HepG2 (cell line): Measurements from ENCODE around the gene NRIP2. TPM values are rescaled to one million over a fixed set of nuclear protein-coding genes. Genes with fewer than 3 reads are reported as not detected.

Experiments used
- ATAC-seq: fragments of 200-7000 bp; cut with Tn5 transposase; 3 replicates; pipeline ENCODE4 v1.9.1; 2020; ENCODE audit warnings: mild to moderate bottlenecking, moderate library complexity
- BruUV-seq: library from RNA; stranded (reverse); fragments of 400-500 nt; replicated peaks from 2 replicates; lab custom pipeline; 2021; lab: Mats Ljungman, UMichigan
- CTCF ChIA-PET: fragments of 300-600 bp; formaldehyde crosslinking; extraction: SDS; loops from one replicate; lab custom pipeline; 2021; ENCODE audit warnings: low total read pairs, inconsistent platforms, low intra/inter-chr PET ratio; lab: Yijun Ruan, JAX
- POLR2A ChIA-PET: fragments of 350-600 bp; sonication (Branson Sonifier 250); formaldehyde crosslinking; loops from one replicate; lab custom pipeline; 2020; ENCODE audit warnings: antibody characterized with exemption, inconsistent platforms; lab: Yijun Ruan, JAX
- DNase-seq: peaks from one replicate; pipeline ENCODE4 v3.0.0-alpha.2; 2015; ENCODE audit warnings: low spot score
- FAIRE-seq: peaks from 3 replicates; lab custom pipeline; 2011; peaks lifted over from hg19 to GRCh38; lab: Jason Lieb, UNC
- H2AFZ ChIP-seq: one replicate; pipeline ENCODE4 v1.6.1; 2011; ENCODE audit warnings: low read length, inconsistent platforms
- H3K27ac ChIP-seq: fragments of 300-600 bp; 3 replicates; pipeline ENCODE4 v1.8.0; 2011; ENCODE audit warnings: mixed run types, mild to moderate bottlenecking, mixed read lengths, low read length, inconsistent platforms; ENCODE audit not compliant: insufficient read depth; ENCODE audit errors: extremely low read length
- H3K27me3 ChIP-seq, 2 experiments: fragments of 200-600 bp in 1 of 2; 2 replicates in 1 of 2; 3 replicates in 1 of 2; pipeline versions ENCODE4 v1.6.0 to v1.8.0; 2011; ENCODE audit warnings: low read length in 2 of 2, mild to moderate bottlenecking in 2 of 2, moderate library complexity in 2 of 2, inconsistent platforms in 1 of 2; ENCODE audit not compliant: insufficient read depth in 2 of 2, control insufficient read depth in 1 of 2
- H3K36me3 ChIP-seq, 2 experiments: fragments of 200-600 bp in 1 of 2; replicated peaks in 1 of 2; 2 replicates in 1 of 2; 3 replicates in 1 of 2; pipeline versions ENCODE4 v1.5.1 to v1.8.0; 2011; ENCODE audit warnings: low read length in 2 of 2, inconsistent platforms in 1 of 2; ENCODE audit not compliant: insufficient read depth in 2 of 2, control insufficient read depth in 1 of 2
- H3K4me1 ChIP-seq: 2 replicates; pipeline ENCODE4 v1.5.1; 2012; ENCODE audit warnings: low read length, inconsistent platforms; ENCODE audit not compliant: insufficient read depth
- H3K4me2 ChIP-seq: 2 replicates; pipeline ENCODE4 v1.6.0; 2011; ENCODE audit warnings: low read depth, low read length, inconsistent platforms
- H3K4me3 ChIP-seq, 3 experiments: fragments of 200-600 bp in 1 of 3; sonication (generic), shearing (Covaris generic) in 1 of 3; replicated peaks in 1 of 3; 2 replicates each; pipeline ENCODE4 v1.5.1; 2011 to 2016; ENCODE audit warnings: low read length in 3 of 3, inconsistent platforms in 2 of 3, low read depth in 2 of 3, mild to moderate bottlenecking in 2 of 3, control low read depth in 1 of 3, mixed read lengths in 1 of 3; ENCODE audit not compliant: insufficient read depth in 1 of 3
- H3K79me2 ChIP-seq: one replicate; pipeline ENCODE4 v1.6.1; 2011; ENCODE audit warnings: low read length, inconsistent platforms; ENCODE audit not compliant: insufficient read depth
- H3K9ac ChIP-seq: 2 replicates; pipeline ENCODE4 v1.6.0; 2011; ENCODE audit warnings: mild to moderate bottlenecking, low read depth, low read length, inconsistent platforms; ENCODE audit not compliant: insufficient read depth
- H3K9me3 ChIP-seq: 2 replicates; pipeline ENCODE4 v1.5.1; 2012; ENCODE audit warnings: mild to moderate bottlenecking, low read length
- H4K20me1 ChIP-seq: 2 replicates; pipeline ENCODE4 v1.6.0; 2011; ENCODE audit warnings: inconsistent platforms, mild to moderate bottlenecking, low read length, moderate library complexity; ENCODE audit not compliant: insufficient read depth
- CBX2 ChIP-seq, 2 experiments: fragments of 200-600 bp in 1 of 2; sonication (generic); formaldehyde crosslinking in 1 of 2; IDR thresholded peaks; 2 replicates each; pipeline versions ENCODE4 v1.7.0 to v1.8.1; 2018 to 2022; ENCODE audit warnings: low read depth in 2 of 2, low read length in 1 of 2, mild to moderate bottlenecking in 1 of 2, missing genetic modification reagents in 1 of 2
- FOXA1 ChIP-seq, 2 experiments: fragments of 450-650 bp in 1 of 2; sonication (generic) in 1 of 2; formaldehyde crosslinking in 1 of 2; IDR thresholded peaks; 2 replicates each; pipeline versions ENCODE4 v1.4.0 to v1.6.1; 2016 to 2020; ENCODE audit warnings: missing genetic modification reagents in 1 of 2
- FOXM1 ChIP-seq: sonication (generic); formaldehyde crosslinking; IDR thresholded peaks from 2 replicates; pipeline ENCODE4 v1.5.0; 2020; ENCODE audit warnings: missing genetic modification reagents
- HDAC6 ChIP-seq: fragments of 200-600 bp; sonication (generic); IDR thresholded peaks from 2 replicates; pipeline ENCODE4 v1.7.0; 2017; ENCODE audit warnings: mild to moderate bottlenecking, antibody characterized with exemption, low read length, low read depth
- KMT2A ChIP-seq: sonication (generic); formaldehyde crosslinking; IDR thresholded peaks from 2 replicates; pipeline ENCODE4 v1.4.0; 2020; ENCODE audit warnings: missing genetic modification reagents
- MED13 ChIP-seq: sonication (generic); formaldehyde crosslinking; IDR thresholded peaks from 2 replicates; pipeline ENCODE4 v1.5.0; 2020; ENCODE audit warnings: missing genetic modification reagents
- POLR2A ChIP-seq, 2 experiments: IDR thresholded peaks; 2 replicates each; pipeline ENCODE4 v1.6.1; 2011; ENCODE audit warnings: low read depth in 2 of 2, low read length in 2 of 2, mild to moderate bottlenecking in 1 of 2, moderate library complexity in 1 of 2; ENCODE audit not compliant: insufficient read depth in 1 of 2
- POLR2AphosphoS5 ChIP-seq: IDR thresholded peaks from 2 replicates; pipeline ENCODE4 v1.6.1; 2012; ENCODE audit warnings: low read depth, low read length
- PTBP1 ChIP-seq: fragments of 200-400 bp; formaldehyde crosslinking; IDR thresholded peaks from 2 replicates; pipeline ENCODE4 v1.6.1; 2018; ENCODE audit warnings: low read length, low read depth; ENCODE audit not compliant: poor library complexity, severe bottlenecking
- RBM22 ChIP-seq: fragments of 200-400 bp; formaldehyde crosslinking; optimal IDR thresholded peaks from 2 replicates; pipeline ENCODE3; 2017; ENCODE audit warnings: mild to moderate bottlenecking, low read length, moderate library complexity
- SIX4 ChIP-seq: sonication (generic); formaldehyde crosslinking; IDR thresholded peaks from 2 replicates; pipeline ENCODE4 v1.4.0; 2020; ENCODE audit warnings: missing genetic modification reagents
- ZNF329 ChIP-seq: sonication (generic); formaldehyde crosslinking; IDR thresholded peaks from 2 replicates; pipeline ENCODE4 v1.9.0; 2021; ENCODE audit warnings: low read depth, mild to moderate bottlenecking, missing genetic modification reagents
- WGBS: methylation state at CpG from one replicate; pipeline ENCODE4 v1.1.6; 2017; ENCODE audit warnings: low lambda C conversion rate; 5-methylcytosine and 5-hydroxymethylcytosine counted together
- in situ Hi-C: cut with HindIII; loops from 2 replicates; pipeline ENCODE4 v1.10.0; 2017; ENCODE audit warnings: low pct_unique_long_range_greater_than_20kb; ENCODE audit not compliant: extremely low pct_ligation_motif_present
- intact Hi-C: fragments of 100-400 bp; cut with micrococcal nuclease; formaldehyde crosslinking; loops from one replicate; pipeline ENCODE4 v1.10.0; 2022; ENCODE audit not compliant: unreplicated experiment
- polyA plus RNA-seq, 8 experiments: library from polyadenylated mRNA; depleted of rRNA in 3 of 8; stranded (reverse) in 7 of 8; unstranded in 1 of 8; fragments of >200 nt; fragmentation: Illumina TruSeq in 4 of 8; extraction: Trizol in 4 of 8; gene quantifications; 2 replicates each; pipeline versions ENCODE4 v1.2.1 to v1.2.3, GENCODE V29; 2011 to 2016; ENCODE audit warnings: low read depth in 4 of 8, missing spikeins in 1 of 8, mixed read lengths in 1 of 8; ENCODE audit not compliant: insufficient read depth in 1 of 8
- total RNA-seq, 5 experiments: library from RNA; depleted of rRNA; stranded (reverse); fragments of >200 nt; fragmentation: Illumina TruSeq; extraction: Trizol; gene quantifications; 2 replicates each; pipeline ENCODE4 v1.2.3, GENCODE V29; 2016; ENCODE audit warnings: low read depth in 1 of 5

The NRIP2 gene
- total and polyA plus RNA-seq, 2 of the 13 experiments (the other 11 are each of a cell fraction or from before 2014, with no cell fraction given) = not detected

DNA sequence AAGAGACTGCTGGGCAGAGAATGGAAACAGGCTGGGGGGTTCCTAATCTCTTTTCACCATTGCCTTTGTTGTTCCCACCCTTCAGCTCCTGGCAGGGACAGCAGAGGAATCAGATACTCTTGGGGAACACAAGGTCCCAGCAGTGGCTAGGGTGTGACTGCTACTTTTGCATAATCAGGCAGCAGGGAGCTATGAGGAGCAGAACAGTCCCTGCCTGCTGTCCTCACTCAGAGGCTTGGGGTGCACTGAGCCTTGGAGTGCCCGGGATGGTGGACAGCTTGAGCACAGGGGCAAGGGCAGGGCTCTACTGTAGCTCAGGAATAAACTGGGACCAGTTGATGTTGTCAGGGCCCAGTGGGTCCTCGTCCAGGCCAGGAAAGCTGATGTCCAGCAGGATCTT is 23.5 kb upstream of the NRIP2 start:
- TF ChIP-seq POLR2AphosphoS5 (0 out of 2 replicates have a peak, but pooled peaks have one; percentile 37), SIX4 (CRISPR knock-in tag) (no peak), ZNF329 (no peak)
- intact Hi-C loops (no loop called here), in situ Hi-C loops (no loop called here)
- Histone ChIP-seq H3K79me2 (no peaks in the 10 kb centered on the region), H4K20me1 (no peaks in the 10 kb centered on the region), H3K36me3 (peaks cover 8 to 43% of the 10 kb centered on the region in 2 experiments), H3K27ac (no peak overlapping the region), H3K9ac (no peak overlapping the region), H3K4me3 (no peak overlapping the region), H2AFZ (no peak overlapping the region), H3K4me1 (peaks cover 12% of the 10 kb centered on the region), H3K9me3 (no peaks in the 10 kb centered on the region), H3K4me2 (no peak overlapping the region), H3K27me3 (no peaks in the 10 kb centered on the region)
- ChIA-PET CTCF (no interaction called here), POLR2A (no interaction called here)
- ATAC-seq (no peak), DNase-seq (no peak), FAIRE-seq (no peak)
- no CpG with 5 or more reads among the region's 2 CpGs for WGBS
- no TSS peak for BruUV-seq

DNA sequence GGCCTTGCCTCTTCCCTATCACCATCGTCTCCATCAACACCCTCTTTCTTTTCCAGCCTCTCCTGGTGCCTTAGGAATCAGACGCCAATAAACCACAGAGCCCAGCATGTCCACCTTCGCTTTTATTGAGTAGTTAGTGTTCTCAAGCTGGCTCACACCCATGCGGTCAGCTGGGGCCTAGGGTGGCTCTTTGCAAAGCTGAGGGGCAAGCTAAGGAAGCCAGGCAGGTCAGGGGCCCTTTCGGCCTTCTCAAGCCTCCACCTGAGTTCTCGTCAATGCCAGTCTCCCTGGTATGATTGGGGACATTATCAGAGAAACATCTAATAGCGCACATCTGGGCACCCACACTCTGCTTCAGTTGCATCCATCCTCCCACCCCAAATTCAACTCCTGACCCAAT is 22.7 kb upstream of the NRIP2 start:
- H2AFZ ChIP-seq = no peak overlapping the region

More for the DNA sequence above, 22.7 kb upstream of the NRIP2 start:
- Histone ChIP-seq H3K27ac (no peak overlapping the region), H3K27me3 (no peaks in the 10 kb centered on the region), H3K4me2 (no peak overlapping the region), H3K4me1 (peaks cover 12% of the 10 kb centered on the region), H3K79me2 (no peaks in the 10 kb centered on the region), H3K9me3 (no peaks in the 10 kb centered on the region), H3K36me3 (peaks cover 6 to 36% of the 10 kb centered on the region in 2 experiments), H3K4me3 (no peak overlapping the region), H4K20me1 (no peaks in the 10 kb centered on the region), H3K9ac (no peak overlapping the region)
- 99% methylated on average over 7 of the region's 7 CpGs for WGBS
- ChIA-PET CTCF (no interaction called here), POLR2A (no interaction called here)
- no TSS peak for BruUV-seq
- FAIRE-seq = no peak
- intact Hi-C loops = no loop called here
- no peak for TF ChIP-seq CBX2 (IDR thresholded peaks at IDR 0.05; ENCODE audit: low read depth, low read length)
- TF ChIP-seq CBX2 (CRISPR knock-in tag; IDR thresholded peaks at IDR 0.05; ENCODE audit: low read depth) = no peak
- peak in 1 of 2 experiments; percentile 9; a peak in 1 of 4 replicates for TF ChIP-seq POLR2A (IDR thresholded peaks at IDR 0.05; ENCODE audit: insufficient read depth in 1 of 2, low read depth in 2 of 2, low read length in 2 of 2)
- no peak for TF ChIP-seq FOXM1 (CRISPR knock-in tag)
- no peak for TF ChIP-seq PTBP1
- no peak for TF ChIP-seq FOXA1 (IDR thresholded peaks at IDR 0.05)
- TF ChIP-seq FOXA1 (CRISPR knock-in tag; IDR thresholded peaks at IDR 0.05) = no peak
- TF ChIP-seq KMT2A (CRISPR knock-in tag) = no peak
- TF ChIP-seq HDAC6 = no peak
- no peak for TF ChIP-seq MED13 (CRISPR knock-in tag)
- TF ChIP-seq RBM22 = peak; percentile 62
- no peak for DNase-seq
- ATAC-seq = no peak
- in situ Hi-C loops = no loop called here
